GM12878 (cell line): Measurements from ENCODE around the gene ALG12. TPM values are rescaled to one million over a fixed set of nuclear protein-coding genes. Genes with fewer than 3 reads are reported as not detected.

ENCODE experiments used
- CBFB ChIP-seq: IDR thresholded peaks from 2 replicates; pipeline ENCODE4 v1.6.1; 2016; ENCODE audit warnings: antibody characterized with exemption, low read depth
- CHD1 ChIP-seq: IDR thresholded peaks from 2 replicates; pipeline ENCODE4 v1.6.1; 2012; ENCODE audit warnings: low read depth, low read length, improper control_type of control experiment
- HDGF ChIP-seq: fragments of 450-650 bp; IDR thresholded peaks from 2 replicates; pipeline ENCODE4 v1.6.1; 2016; ENCODE audit warnings: antibody characterized with exemption
- RELB ChIP-seq: fragments of 450-650 bp; IDR thresholded peaks from 2 replicates; pipeline ENCODE4 v1.6.1; 2017; ENCODE audit warnings: low read depth, mild to moderate bottlenecking, moderate library complexity
- SIN3A ChIP-seq: IDR thresholded peaks from 2 replicates; pipeline ENCODE4 v1.6.1; 2012; ENCODE audit warnings: low read depth, low read length, improper control_type of control experiment
- SIX5 ChIP-seq: IDR thresholded peaks from 2 replicates; pipeline ENCODE4 v1.6.1; 2011; ENCODE audit warnings: mild to moderate bottlenecking, low read depth, low read length, moderate library complexity; ENCODE audit not compliant: severe bottlenecking
- SMC3 ChIP-seq: IDR thresholded peaks from 2 replicates; pipeline ENCODE4 v1.6.1; 2011; ENCODE audit warnings: low read length, improper control_type of control experiment, borderline replicate concordance
- polyA plus RNA-seq, 11 experiments: library from polyadenylated mRNA; depleted of rRNA in 4 of 11; unstranded in 6 of 11; stranded (reverse) in 5 of 11; fragments of >200 nt; fragmentation: Nextera tagmentation in 4 of 11; fragmentation: Illumina TruSeq in 1 of 11; extraction: Ambion mirVana in 4 of 11; extraction: Trizol in 1 of 11; gene quantifications; 1 replicate in 1 of 11; 2 replicates in 10 of 11; pipeline versions ENCODE4 v1.2.1 to v1.2.3, GENCODE V29; 2011 to 2016; ENCODE audit warnings: inconsistent platforms in 2 of 11, missing spikeins in 2 of 11, low read depth in 1 of 11
- total RNA-seq, 4 experiments: library from RNA; depleted of rRNA in 3 of 4; stranded (reverse); fragments of >200 nt in 3 of 4; fragmentation: Illumina TruSeq in 1 of 4; extraction: Trizol in 1 of 4; gene quantifications; 2 replicates each; pipeline versions ENCODE4 v1.2.1 to v1.2.3, GENCODE V29; 2013 to 2021
- TF ChIP-seq, protein P1 (sequence below): IDR thresholded peaks from 2 replicates; pipeline ENCODE4 v1.6.1; 2012; ENCODE audit warnings: mild to moderate bottlenecking, low read depth, low read length

Gene ALG12
- total and polyA plus RNA-seq, 10 of the 15 experiments (the other 5 are each of a cell fraction or from before 2014, with no cell fraction given) = 0.22 to 23.4 (median 6.6) TPM

DNA sequence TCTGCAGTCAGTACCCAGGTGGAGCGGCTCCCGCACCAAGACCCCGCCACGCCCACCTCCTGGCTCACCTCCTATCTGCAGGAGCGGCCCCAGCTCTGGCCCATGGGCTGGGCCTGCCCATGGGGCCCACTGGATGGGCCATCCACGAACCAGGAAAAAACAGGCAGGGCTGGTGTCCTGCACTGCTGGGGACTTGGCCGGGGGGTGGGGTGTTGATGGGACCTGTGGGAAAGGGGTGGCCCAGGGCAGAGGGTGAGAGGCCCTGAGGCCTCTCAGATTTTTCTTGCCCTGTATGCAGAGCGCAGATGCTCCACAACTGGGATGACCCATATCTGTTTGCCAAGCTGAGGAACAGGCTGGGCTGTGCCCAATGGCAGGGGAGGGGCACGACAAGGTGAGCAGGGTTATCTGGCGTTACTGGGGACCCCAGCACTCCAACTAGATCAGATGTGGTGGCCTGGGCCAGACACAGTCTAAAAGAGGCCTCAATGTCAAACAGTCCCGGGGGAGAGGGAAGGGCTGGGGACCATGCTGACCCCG, 39.7 kb upstream of the ALG12 start (continued):
- TF ChIP-seq SIX5 (no peak), SIN3A (no peak), SMC3 (no peak), RELB (no peak), CBFB (no peak), HDGF (no peak), CHD1 (no peak)
- TF ChIP-seq, protein P1, sequence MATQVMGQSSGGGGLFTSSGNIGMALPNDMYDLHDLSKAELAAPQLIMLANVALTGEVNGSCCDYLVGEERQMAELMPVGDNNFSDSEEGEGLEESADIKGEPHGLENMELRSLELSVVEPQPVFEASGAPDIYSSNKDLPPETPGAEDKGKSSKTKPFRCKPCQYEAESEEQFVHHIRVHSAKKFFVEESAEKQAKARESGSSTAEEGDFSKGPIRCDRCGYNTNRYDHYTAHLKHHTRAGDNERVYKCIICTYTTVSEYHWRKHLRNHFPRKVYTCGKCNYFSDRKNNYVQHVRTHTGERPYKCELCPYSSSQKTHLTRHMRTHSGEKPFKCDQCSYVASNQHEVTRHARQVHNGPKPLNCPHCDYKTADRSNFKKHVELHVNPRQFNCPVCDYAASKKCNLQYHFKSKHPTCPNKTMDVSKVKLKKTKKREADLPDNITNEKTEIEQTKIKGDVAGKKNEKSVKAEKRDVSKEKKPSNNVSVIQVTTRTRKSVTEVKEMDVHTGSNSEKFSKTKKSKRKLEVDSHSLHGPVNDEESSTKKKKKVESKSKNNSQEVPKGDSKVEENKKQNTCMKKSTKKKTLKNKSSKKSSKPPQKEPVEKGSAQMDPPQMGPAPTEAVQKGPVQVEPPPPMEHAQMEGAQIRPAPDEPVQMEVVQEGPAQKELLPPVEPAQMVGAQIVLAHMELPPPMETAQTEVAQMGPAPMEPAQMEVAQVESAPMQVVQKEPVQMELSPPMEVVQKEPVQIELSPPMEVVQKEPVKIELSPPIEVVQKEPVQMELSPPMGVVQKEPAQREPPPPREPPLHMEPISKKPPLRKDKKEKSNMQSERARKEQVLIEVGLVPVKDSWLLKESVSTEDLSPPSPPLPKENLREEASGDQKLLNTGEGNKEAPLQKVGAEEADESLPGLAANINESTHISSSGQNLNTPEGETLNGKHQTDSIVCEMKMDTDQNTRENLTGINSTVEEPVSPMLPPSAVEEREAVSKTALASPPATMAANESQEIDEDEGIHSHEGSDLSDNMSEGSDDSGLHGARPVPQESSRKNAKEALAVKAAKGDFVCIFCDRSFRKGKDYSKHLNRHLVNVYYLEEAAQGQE = no peak
